Body of pancreas (tissue), 4 donors: ENCODE data around the gene KLHL30.

Source experiments
- CTCF ChIP-seq, 7 experiments: fragments of 450-650 bp in 4 of 7; fragments of 200-600 bp in 3 of 7; sonication (generic) in 3 of 7; IDR thresholded peaks; one replicate each; pipeline ENCODE4 v1.5.1; 2016 to 2019; ENCODE audit warnings: antibody characterized with exemption in 7 of 7
- POLR2A ChIP-seq, 3 donors: fragments of 450-650 bp; IDR thresholded peaks; one replicate each; pipeline ENCODE4 v1.6.1; 2016; ENCODE audit warnings: antibody characterized with exemption in 3 of 3, mild to moderate bottlenecking in 2 of 3

- TF ChIP-seq POLR2A (IDR thresholded peaks at IDR 0.05): no peak
- TF ChIP-seq CTCF (IDR thresholded peaks at IDR 0.05): no peak
Observed at GRCh38 chr2:238161291-238162051, 23.0 kb downstream of the KLHL30 start.
